K562 (cell line): ENCODE measurements around the gene RUNX1. TPM values are rescaled to one million over a fixed set of nuclear protein-coding genes. Genes with fewer than 3 reads are reported as not detected.
A peak's percentile ranks its signal among the peaks of the same experiment; 100 is the strongest.

Experiments used
- ATAC-seq: fragments of 200-7000 bp; cut with Tn5 transposase; 3 replicates; pipeline ENCODE4 v1.9.1; 2020; ENCODE audit warnings: moderate library complexity
- BruUV-seq: library from RNA; stranded (reverse); fragments of 400-500 nt; replicated peaks from 2 replicates; lab custom pipeline; 2021; lab: Mats Ljungman, UMichigan
- CTCF ChIA-PET: fragments of 300-600 bp; formaldehyde crosslinking; extraction: SDS; loops from one replicate; lab custom pipeline; 2021; ENCODE audit warnings: low intra/inter-chr PET ratio; lab: Yijun Ruan, JAX
- POLR2A ChIA-PET: fragments of 300-600, 350-650 bp; sonication (Branson Sonifier 250); formaldehyde crosslinking; extraction: SDS; loops from one replicate; lab custom pipeline; 2021; ENCODE audit warnings: antibody characterized with exemption, inconsistent platforms; lab: Yijun Ruan, JAX
- DNase-seq, 4 experiments: peaks; one replicate each; pipeline versions ENCODE4 v3.0.0 to v3.0.0-alpha.2; 2011 to 2018; ENCODE audit warnings: low spot score in 3 of 4, mixed read lengths in 3 of 4; ENCODE audit errors: extremely low read depth in 1 of 4
- FAIRE-seq: peaks from 2 replicates; lab custom pipeline; 2011; peaks lifted over from hg19 to GRCh38; lab: Jason Lieb, UNC
- H2AFZ ChIP-seq: 2 replicates; pipeline ENCODE4 v1.6.0; 2011; ENCODE audit warnings: low read depth, low read length, control low read depth, inconsistent platforms
- H3K27ac ChIP-seq: fragments of 200-600 bp; 3 replicates; pipeline ENCODE4 v1.8.0; 2011; ENCODE audit warnings: low read depth, mild to moderate bottlenecking, control low read depth, inconsistent platforms, low read length, moderate library complexity, mixed read lengths; ENCODE audit errors: extremely low read depth
- H3K27me3 ChIP-seq, 2 experiments: fragments of 300-600 bp in 1 of 2; 2 replicates in 1 of 2; 3 replicates in 1 of 2; pipeline versions ENCODE4 v1.6.0 to v1.8.0; 2011; ENCODE audit warnings: inconsistent platforms in 2 of 2, low read length in 2 of 2, mild to moderate bottlenecking in 1 of 2, mixed read lengths in 1 of 2, moderate library complexity in 1 of 2; ENCODE audit not compliant: control insufficient read depth in 2 of 2, insufficient read depth in 2 of 2
- H3K36me3 ChIP-seq: fragments of 300-600 bp; 3 replicates; pipeline ENCODE4 v1.8.0; 2011; ENCODE audit warnings: mild to moderate bottlenecking, low read length, inconsistent platforms; ENCODE audit not compliant: control insufficient read depth, insufficient read depth
- H3K4me1 ChIP-seq, 2 experiments: fragments of 200-600 bp in 1 of 2; replicated peaks in 1 of 2; 2 replicates in 1 of 2; 3 replicates in 1 of 2; pipeline versions ENCODE4 v1.5.1 to v1.8.0; 2011; ENCODE audit warnings: inconsistent platforms in 2 of 2, low read length in 2 of 2, mild to moderate bottlenecking in 1 of 2, mixed read lengths in 1 of 2, moderate library complexity in 1 of 2; ENCODE audit not compliant: control insufficient read depth in 2 of 2, insufficient read depth in 2 of 2
- H3K4me2 ChIP-seq: 2 replicates; pipeline ENCODE4 v1.6.1; 2011; ENCODE audit warnings: low read length, control low read depth, inconsistent platforms, mixed read lengths; ENCODE audit not compliant: insufficient read depth
- H3K4me3 ChIP-seq: fragments of 200-600 bp; sonication (generic), shearing (Covaris generic); 2 replicates; pipeline ENCODE4 v1.5.1; 2016; ENCODE audit warnings: control low read depth, inconsistent platforms
- H3K79me2 ChIP-seq: fragments of 200-600 bp; 3 replicates; pipeline ENCODE4 v1.8.0; 2011; ENCODE audit warnings: low read length, inconsistent platforms; ENCODE audit not compliant: control insufficient read depth, insufficient read depth
- H3K9ac ChIP-seq, 2 experiments: 2 replicates each; pipeline versions ENCODE4 v1.6.0 to v1.6.1; 2011; ENCODE audit warnings: low read depth in 2 of 2, low read length in 2 of 2, control low read depth in 1 of 2, inconsistent platforms in 1 of 2, mild to moderate bottlenecking in 1 of 2, mixed read lengths in 1 of 2; ENCODE audit not compliant: insufficient read depth in 1 of 2
- H3K9me1 ChIP-seq: one replicate; pipeline ENCODE4 v1.6.0; 2011; ENCODE audit warnings: inconsistent platforms, mild to moderate bottlenecking, low read length, moderate library complexity; ENCODE audit not compliant: control insufficient read depth, insufficient read depth
- H3K9me3 ChIP-seq: replicated peaks from 2 replicates; pipeline ENCODE4 v1.5.1; 2011; ENCODE audit warnings: low read depth, low read length, inconsistent platforms; ENCODE audit not compliant: control insufficient read depth, insufficient read depth
- H4K20me1 ChIP-seq: replicated peaks from 2 replicates; pipeline ENCODE4 v1.6.1; 2011; ENCODE audit warnings: low read length, inconsistent platforms, mixed read lengths; ENCODE audit not compliant: control insufficient read depth, insufficient read depth
- ARHGAP35 ChIP-seq: fragments of 450-650 bp; IDR thresholded peaks from 2 replicates; pipeline ENCODE4 v1.6.1; 2018; ENCODE audit not compliant: partially characterized antibody
- ATF1 ChIP-seq, 2 experiments: fragments of 450-650 bp in 1 of 2; IDR thresholded peaks; 2 replicates each; pipeline ENCODE4 v1.6.1; 2016; ENCODE audit warnings: missing compliant biosample characterization in 1 of 2, missing genetic modification characterization in 1 of 2
- HMGN3 ChIP-seq: IDR thresholded peaks from 2 replicates; pipeline ENCODE4 v1.6.1; 2011; ENCODE audit warnings: borderline replicate concordance, low read depth, mild to moderate bottlenecking, mixed read lengths, low read length; ENCODE audit not compliant: insufficient read length; ENCODE audit errors: extremely low read depth
- MBD1 ChIP-seq: fragments of 250-450 bp; sonication (Bioruptor Pico); IDR thresholded peaks from 2 replicates; pipeline ENCODE4 v1.8.0; 2022; ENCODE audit warnings: inconsistent platforms
- PHF21A ChIP-seq: fragments of 450-650 bp; IDR thresholded peaks from 2 replicates; pipeline ENCODE4 v1.6.1; 2017; ENCODE audit warnings: low read depth, borderline replicate concordance
- POLR2H ChIP-seq: IDR thresholded peaks from 2 replicates; pipeline ENCODE4 v1.6.1; 2016; ENCODE audit warnings: missing genetic modification characterization, low read depth, mild to moderate bottlenecking, control low read depth, missing compliant biosample characterization, moderate library complexity
- PRMT5 ChIP-seq: sonication (generic); formaldehyde crosslinking; IDR thresholded peaks from 2 replicates; pipeline ENCODE4 v1.5.0; 2020; ENCODE audit warnings: missing genetic modification reagents
- RFX1 ChIP-seq: fragments of 450-650 bp; IDR thresholded peaks from 2 replicates; pipeline ENCODE4 v1.6.1; 2016; ENCODE audit warnings: mild to moderate bottlenecking, moderate library complexity
- SOX6 ChIP-seq: fragments of 450-650 bp; IDR thresholded peaks from 2 replicates; pipeline ENCODE4 v1.6.1; 2014; ENCODE audit warnings: mild to moderate bottlenecking
- TCF7 ChIP-seq: sonication (generic); IDR thresholded peaks from 2 replicates; pipeline ENCODE4 v1.6.1; 2016; ENCODE audit warnings: antibody characterized with exemption, borderline replicate concordance
- TGIF2 ChIP-seq: sonication (generic); formaldehyde crosslinking; IDR thresholded peaks from 2 replicates; pipeline ENCODE4 v1.8.1; 2022; ENCODE audit warnings: mild to moderate bottlenecking, missing genetic modification reagents, moderate library complexity
- U2AF1 ChIP-seq: fragments of 200-400 bp; formaldehyde crosslinking; optimal IDR thresholded peaks from 2 replicates; pipeline ENCODE3; 2017; ENCODE audit warnings: mild to moderate bottlenecking, low read depth, low read length, moderate library complexity
- ZC3H4 ChIP-seq: sonication (generic); formaldehyde crosslinking; IDR thresholded peaks from 2 replicates; pipeline ENCODE4 v1.9.0; 2021; ENCODE audit warnings: missing genetic modification reagents, borderline replicate concordance
- ZNF311 ChIP-seq: fragments of 250-450 bp; sonication (Bioruptor Pico); IDR thresholded peaks from 2 replicates; pipeline ENCODE4 v1.4.0; 2020; ENCODE audit warnings: mild to moderate bottlenecking, moderate library complexity
- ZNF766 ChIP-seq: fragments of 200-800 bp; sonication (Bioruptor generic); conservative IDR thresholded peaks from 2 replicates; pipeline ENCODE4 v1.6.1; 2016; ENCODE audit warnings: missing genetic modification characterization, missing compliant biosample characterization
- WGBS: fragments of 100-300 bp; shearing (Covaris generic); methylation state at CpG from one replicate; pipeline ENCODE4 v1.1.6; 2016; ENCODE audit warnings: low coverage, mixed read lengths; ENCODE audit not compliant: insufficient coverage; ENCODE audit errors: missing lambda C conversion rate; 5-methylcytosine and 5-hydroxymethylcytosine counted together
- in situ Hi-C: fragments of 300-500 bp; cut with MboI; formaldehyde crosslinking; loops from 4 replicates; pipeline ENCODE4 v1.15.0; 2018; ENCODE audit warnings: inconsistent platforms, mixed read lengths
- intact Hi-C: fragments of 100-400 bp; cut with micrococcal nuclease; formaldehyde crosslinking; loops from 2 replicates; pipeline ENCODE4 v1.14.2; 2022
- polyA plus RNA-seq, 8 experiments: library from polyadenylated mRNA; depleted of rRNA in 4 of 8; stranded (reverse) in 5 of 8; unstranded in 3 of 8; fragments of >200 nt; fragmentation: Nextera tagmentation in 2 of 8; fragmentation: Illumina TruSeq in 1 of 8; extraction: Ambion mirVana in 2 of 8; extraction: Trizol in 1 of 8; gene quantifications; 2 replicates each; pipeline versions ENCODE4 v1.2.1 to v1.2.3, GENCODE V29; 2011 to 2014; ENCODE audit warnings: inconsistent platforms in 1 of 8, missing spikeins in 1 of 8
- total RNA-seq, 7 experiments: library from RNA; depleted of rRNA in 6 of 7; stranded (reverse); fragments of >200 nt in 6 of 7; fragmentation: Illumina TruSeq in 2 of 7; extraction: Trizol in 2 of 7; gene quantifications; 2 replicates each; pipeline versions ENCODE4 v1.2.1 to v1.2.3, GENCODE V29; 2011 to 2021; ENCODE audit warnings: low replicate concordance in 1 of 7
- TF ChIP-seq, protein P1 (sequence below): fragments of 250-450 bp; sonication (Bioruptor Pico); IDR thresholded peaks from 2 replicates; pipeline ENCODE4 v1.9.0; 2021; ENCODE audit warnings: mild to moderate bottlenecking, inconsistent platforms

Gene RUNX1
- total and polyA plus RNA-seq, 9 of the 15 experiments (the other 6 are each of a cell fraction or from before 2014, with no cell fraction given) = 2.2 to 68.6 (median 17.8) TPM

GRCh38 chr21:34889676-34890469, 159.2 kb downstream of the RUNX1 start:
- H3K4me2 ChIP-seq = peak overlapping the region; percentile 83; the same call in 1 of the 2 replicates
- H4K20me1 ChIP-seq = peaks cover 16% of the 10 kb centered on the region
- peak overlapping the region; percentile 94 for H3K27ac ChIP-seq
- H3K4me1 ChIP-seq = peaks cover 7 to 40% of the 10 kb centered on the region in 2 experiments; a peak in 4 of 5 replicates
- ChIA-PET CTCF (interaction anchor here (0.6 to 2.9 kb wide), 4 partner anchors 70 to 510 kb away, joined by 3 to 19 read pairs (median 3); no protein-coding TSS in a partner anchor), POLR2A (interaction anchor here (0.6 to 5.4 kb wide), 21 partner anchors 9 to 619 kb away, joined by 3 to 54 read pairs (median 5); no protein-coding TSS in a partner anchor)
- in situ Hi-C loops (loop anchor here (5.0 kb wide), 1 partner anchor 137 kb away; no protein-coding TSS in a partner anchor), intact Hi-C loops (loop anchor here (2.0 to 5.0 kb wide), 5 partner anchors 62 to 511 kb away; no protein-coding TSS in a partner anchor)
- H3K9ac ChIP-seq = peak overlapping the region; percentile 89 to 97
- WGBS = 8% methylated on average over 78 of the region's 98 CpGs
- H3K4me3 ChIP-seq = peak overlapping the region; percentile 68
- peaks cover 45% of the 10 kb centered on the region for H3K79me2 ChIP-seq
- DNase-seq = peak; percentile 87 to 90 (median 88)
- H3K9me1 ChIP-seq = no peaks in the 10 kb centered on the region
- H3K27me3 ChIP-seq = no peaks in the 10 kb centered on the region
- ATAC-seq = peak; percentile 75
- BruUV-seq = no TSS peak
- H2AFZ ChIP-seq = peak overlapping the region; percentile 83
- no peaks in the 10 kb centered on the region for H3K36me3 ChIP-seq
- H3K9me3 ChIP-seq = 0 out of 2 replicates have a peak, but pooled peaks cover 5% of the 10 kb centered on the region
- no peak for FAIRE-seq
- TF ChIP-seq U2AF1 (peak; percentile 97), ZC3H4 (peak; percentile 83; the same call in 1 of the 2 replicates), PRMT5 (no peak), PHF21A (0 out of 2 replicates have a peak, but pooled peaks have one; percentile 24), ARHGAP35 (no peak), SOX6 (0 out of 2 replicates have a peak, but pooled peaks have one; percentile 48), RFX1 (no peak), POLR2H (tag) (peak; percentile 19), MBD1 (CRISPR knock-in tag) (peak; percentile 98), ATF1 (CRISPR knock-in tag; IDR thresholded peaks at IDR 0.05) (no peak), ATF1 (tag; IDR thresholded peaks at IDR 0.05) (peak; percentile 79), TCF7 (no peak), ZNF311 (CRISPR knock-in tag) (peak; percentile 67; the same call in 1 of the 2 replicates), ZNF766 (peak; percentile 45), HMGN3 (peak; percentile 70), TGIF2 (CRISPR knock-in tag) (peak; percentile 91)
- TF ChIP-seq, protein P1, sequence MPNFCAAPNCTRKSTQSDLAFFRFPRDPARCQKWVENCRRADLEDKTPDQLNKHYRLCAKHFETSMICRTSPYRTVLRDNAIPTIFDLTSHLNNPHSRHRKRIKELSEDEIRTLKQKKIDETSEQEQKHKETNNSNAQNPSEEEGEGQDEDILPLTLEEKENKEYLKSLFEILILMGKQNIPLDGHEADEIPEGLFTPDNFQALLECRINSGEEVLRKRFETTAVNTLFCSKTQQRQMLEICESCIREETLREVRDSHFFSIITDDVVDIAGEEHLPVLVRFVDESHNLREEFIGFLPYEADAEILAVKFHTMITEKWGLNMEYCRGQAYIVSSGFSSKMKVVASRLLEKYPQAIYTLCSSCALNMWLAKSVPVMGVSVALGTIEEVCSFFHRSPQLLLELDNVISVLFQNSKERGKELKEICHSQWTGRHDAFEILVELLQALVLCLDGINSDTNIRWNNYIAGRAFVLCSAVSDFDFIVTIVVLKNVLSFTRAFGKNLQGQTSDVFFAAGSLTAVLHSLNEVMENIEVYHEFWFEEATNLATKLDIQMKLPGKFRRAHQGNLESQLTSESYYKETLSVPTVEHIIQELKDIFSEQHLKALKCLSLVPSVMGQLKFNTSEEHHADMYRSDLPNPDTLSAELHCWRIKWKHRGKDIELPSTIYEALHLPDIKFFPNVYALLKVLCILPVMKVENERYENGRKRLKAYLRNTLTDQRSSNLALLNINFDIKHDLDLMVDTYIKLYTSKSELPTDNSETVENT (CRISPR knock-in tag) = peak; percentile 83
